Measurements from ENCODE around the gene MAOA.

The MAOA gene

DNA sequence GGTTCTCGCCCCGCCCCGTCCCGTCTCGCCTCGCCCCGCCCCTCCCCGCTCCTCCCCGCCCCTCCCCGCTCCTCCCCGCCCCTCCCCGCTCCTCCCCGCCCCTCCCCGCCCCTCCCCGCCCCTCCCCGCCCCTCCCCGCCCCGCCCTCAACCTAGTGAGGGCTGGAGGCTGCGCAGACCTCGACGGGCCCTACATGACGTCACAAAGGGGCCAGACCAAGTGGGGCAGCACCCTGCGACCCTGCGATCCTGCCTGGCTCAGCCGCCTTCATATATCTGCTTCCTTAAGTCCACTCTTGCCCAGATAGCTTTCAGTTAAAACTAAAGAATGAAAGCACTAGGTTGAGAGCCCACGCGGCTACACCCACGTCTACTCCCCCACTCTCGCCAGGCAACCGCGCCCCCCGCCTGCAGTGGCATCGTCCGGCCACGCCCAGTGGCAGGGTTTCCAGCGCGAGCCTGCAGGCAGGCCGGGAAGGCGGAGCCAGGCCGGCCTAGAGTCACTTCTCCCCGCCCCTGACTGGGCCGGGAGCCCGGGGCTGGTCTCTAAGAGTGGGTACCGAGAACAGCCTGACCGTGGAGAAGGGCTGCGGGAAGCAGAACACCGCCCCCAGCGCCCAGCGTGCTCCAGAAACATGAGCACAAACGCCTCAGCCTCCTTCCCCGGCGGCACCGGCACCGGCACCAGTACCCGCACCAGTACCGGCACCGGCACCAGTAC, 1.5 kb upstream of the MAOA start:
- TF ChIP-seq EP300 (IDR thresholded peaks at IDR 0.05; ENCODE audit: borderline replicate concordance) (0 out of 2 replicates have a peak, but pooled peaks have one; percentile 22), USF1 (IDR thresholded peaks at IDR 0.05) (no peak), FOXM1 (IDR thresholded peaks at IDR 0.05; ENCODE audit: borderline replicate concordance, low read depth) (no peak), CREB1 (IDR thresholded peaks at IDR 0.05; ENCODE audit: low read depth) (peak; percentile 54; the same call in 1 of the 2 replicates), TCF12 (IDR thresholded peaks at IDR 0.05; ENCODE audit: low read depth) (no peak), CEBPB (IDR thresholded peaks at IDR 0.05) (no peak)

DNA sequence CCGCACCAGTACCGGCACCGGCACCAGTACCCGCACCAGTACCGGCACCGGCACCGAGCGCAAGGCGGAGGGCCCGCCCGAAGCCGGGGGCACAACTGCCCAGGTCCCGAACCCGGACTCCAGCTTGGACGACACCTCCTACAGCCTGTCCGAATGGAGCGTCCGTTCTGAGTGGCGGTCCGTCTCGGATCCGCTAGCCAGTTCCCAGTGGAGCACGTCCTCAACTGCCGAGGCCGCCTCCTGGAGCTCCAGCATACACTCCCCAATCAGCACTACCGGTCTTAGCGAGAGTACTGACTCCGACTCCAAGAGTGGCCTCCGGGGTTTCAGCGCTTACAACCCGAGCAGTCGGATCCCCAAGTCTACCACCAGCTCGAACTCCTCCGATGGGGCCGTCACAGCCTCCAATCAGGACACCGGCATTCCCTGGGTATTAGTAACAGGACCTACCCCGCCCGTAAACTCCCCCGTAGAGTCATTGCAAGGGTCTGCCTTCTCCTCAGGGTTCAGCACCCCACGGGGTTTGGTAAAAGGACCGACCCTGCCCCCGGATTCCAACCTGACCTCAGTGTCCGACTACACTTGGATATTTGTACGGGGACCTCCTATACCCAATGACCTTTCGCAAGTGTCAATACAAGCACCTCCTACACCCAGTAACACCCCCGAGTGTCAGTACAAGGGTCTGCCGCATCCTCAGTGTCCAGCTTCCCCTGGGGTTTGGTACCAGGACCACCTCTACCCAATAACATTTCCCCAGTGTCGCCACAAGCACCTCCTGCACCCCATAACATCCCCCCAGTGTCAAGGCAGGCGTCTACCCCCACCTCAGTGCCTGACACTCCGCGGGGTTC, 721 bp upstream of the MAOA start:
- TF ChIP-seq YY1 (IDR thresholded peaks at IDR 0.05; ENCODE audit: low read depth) (no peak), NFIC (IDR thresholded peaks at IDR 0.05) (no peak), EGR1 (IDR thresholded peaks at IDR 0.05) (no peak), TEAD4 (IDR thresholded peaks at IDR 0.05) (no peak), EP300 (IDR thresholded peaks at IDR 0.05; ENCODE audit: borderline replicate concordance) (no peak), FOXM1 (IDR thresholded peaks at IDR 0.05; ENCODE audit: borderline replicate concordance, low read depth) (no peak), CREB1 (IDR thresholded peaks at IDR 0.05; ENCODE audit: low read depth) (no peak), TAF1 (IDR thresholded peaks at IDR 0.05; ENCODE audit: low read depth) (no peak)

GRCh38 chrX:43657671-43658070, 1.6 kb downstream of the MAOA start:
- TF ChIP-seq ZBTB7A (IDR thresholded peaks at IDR 0.05; ENCODE audit: low read depth) (no peak), NFIC (IDR thresholded peaks at IDR 0.05) (no peak), TAF1 (IDR thresholded peaks at IDR 0.05; ENCODE audit: low read depth) (no peak)

DNA sequence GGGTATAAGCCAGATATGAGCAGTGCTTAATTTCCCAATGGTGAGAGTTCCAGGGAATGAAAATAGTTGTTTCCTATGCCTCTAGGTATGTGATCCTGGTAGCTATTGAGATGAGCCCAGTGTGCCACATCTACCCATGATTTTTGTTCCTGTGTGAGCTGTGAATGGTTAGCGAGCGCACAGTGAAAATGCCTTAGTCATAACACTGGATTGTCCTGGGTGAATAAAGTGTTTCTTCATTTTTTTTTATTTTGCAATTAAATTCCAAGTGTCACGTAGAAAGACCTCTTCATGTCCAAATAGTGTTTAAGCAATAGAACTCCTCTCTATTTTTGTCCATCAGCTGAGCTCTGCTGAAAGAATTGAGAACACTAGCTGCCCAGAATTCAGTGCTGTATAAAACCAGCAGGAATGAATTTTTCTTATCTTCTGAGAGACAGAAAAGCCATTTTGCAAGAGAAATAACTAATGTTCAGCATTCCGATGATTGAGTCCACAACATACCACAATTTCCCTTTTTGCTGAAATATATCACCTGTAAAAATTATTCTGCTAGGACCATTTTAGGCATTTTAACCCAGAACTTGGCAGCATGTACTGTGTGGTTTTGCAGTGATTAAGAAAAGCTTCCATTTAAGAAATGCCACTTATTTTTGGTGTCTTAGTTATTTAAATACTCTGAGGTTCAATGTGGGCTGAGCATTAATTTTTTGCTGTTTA, 5.6 kb downstream of the MAOA start:
- TF ChIP-seq CEBPB (IDR thresholded peaks at IDR 0.05) (no peak), REST (IDR thresholded peaks at IDR 0.05; ENCODE audit: low read depth) (no peak), USF1 (IDR thresholded peaks at IDR 0.05) (no peak), TCF12 (IDR thresholded peaks at IDR 0.05; ENCODE audit: low read depth) (no peak), NFIC (IDR thresholded peaks at IDR 0.05) (no peak), EP300 (IDR thresholded peaks at IDR 0.05; ENCODE audit: borderline replicate concordance) (no peak), RAD21 (IDR thresholded peaks at IDR 0.05; ENCODE audit: low read depth) (no peak), EGR1 (IDR thresholded peaks at IDR 0.05) (no peak), YY1 (IDR thresholded peaks at IDR 0.05; ENCODE audit: low read depth) (no peak), FOXM1 (IDR thresholded peaks at IDR 0.05; ENCODE audit: borderline replicate concordance, low read depth) (no peak), CREB1 (IDR thresholded peaks at IDR 0.05; ENCODE audit: low read depth) (no peak), ZBTB7A (IDR thresholded peaks at IDR 0.05; ENCODE audit: low read depth) (no peak), TEAD4 (IDR thresholded peaks at IDR 0.05) (no peak), TAF1 (IDR thresholded peaks at IDR 0.05; ENCODE audit: low read depth) (no peak), MAX (IDR thresholded peaks at IDR 0.05) (no peak)

DNA sequence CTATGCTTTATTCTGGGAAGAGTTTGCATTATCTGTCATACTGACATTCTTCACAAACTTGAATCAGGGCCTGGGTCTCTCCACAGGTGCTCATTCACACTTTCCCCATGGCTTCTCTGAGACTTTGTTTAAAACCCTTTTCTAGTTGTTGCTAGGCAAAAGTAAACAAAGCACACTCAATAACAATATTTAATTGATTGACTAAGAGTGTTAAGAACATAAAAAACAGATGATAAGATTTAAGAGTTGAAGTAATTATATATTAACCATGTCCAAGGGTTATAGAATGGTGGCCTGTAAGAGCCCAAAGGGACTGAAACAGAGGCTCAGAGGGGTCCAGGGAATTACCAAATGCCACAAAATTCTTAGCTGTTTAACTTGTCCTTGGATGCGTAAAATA, 7.1 kb downstream of the MAOA start:
- TF ChIP-seq TEAD4 (IDR thresholded peaks at IDR 0.05) (no peak), FOXM1 (IDR thresholded peaks at IDR 0.05; ENCODE audit: borderline replicate concordance, low read depth) (no peak), ZBTB7A (IDR thresholded peaks at IDR 0.05; ENCODE audit: low read depth) (no peak), YY1 (IDR thresholded peaks at IDR 0.05; ENCODE audit: low read depth) (no peak), CEBPB (IDR thresholded peaks at IDR 0.05) (no peak)

GRCh38 chrX:43664258-43664657, 8.2 kb downstream of the MAOA start:
- no peak for TF ChIP-seq USF1 (IDR thresholded peaks at IDR 0.05)
- TF ChIP-seq EP300 (IDR thresholded peaks at IDR 0.05; ENCODE audit: borderline replicate concordance) = no peak
- TF ChIP-seq MAX (IDR thresholded peaks at IDR 0.05) = no peak
- no peak for TF ChIP-seq FOXM1 (IDR thresholded peaks at IDR 0.05; ENCODE audit: borderline replicate concordance, low read depth)
- TF ChIP-seq NFIC (IDR thresholded peaks at IDR 0.05) = no peak
- TF ChIP-seq CREB1 (IDR thresholded peaks at IDR 0.05; ENCODE audit: low read depth) = no peak
- TF ChIP-seq EGR1 (IDR thresholded peaks at IDR 0.05) = no peak
- TF ChIP-seq TCF12 (IDR thresholded peaks at IDR 0.05; ENCODE audit: low read depth) = no peak
- TF ChIP-seq TEAD4 (IDR thresholded peaks at IDR 0.05) = no peak
- TF ChIP-seq RAD21 (IDR thresholded peaks at IDR 0.05; ENCODE audit: low read depth) = no peak
- no peak for TF ChIP-seq REST (IDR thresholded peaks at IDR 0.05; ENCODE audit: low read depth)
- no peak for TF ChIP-seq CEBPB (IDR thresholded peaks at IDR 0.05)
- TF ChIP-seq ZBTB7A (IDR thresholded peaks at IDR 0.05; ENCODE audit: low read depth) = no peak
- no peak for TF ChIP-seq TAF1 (IDR thresholded peaks at IDR 0.05; ENCODE audit: low read depth)
- TF ChIP-seq YY1 (IDR thresholded peaks at IDR 0.05; ENCODE audit: low read depth) = no peak
